Left cardiac atrium (tissue), 2 donors: ENCODE measurements around the gene PTK6. TPM values are rescaled to one million over a fixed set of nuclear protein-coding genes. Genes with fewer than 3 reads are reported as not detected.

Experiments
- total RNA-seq, 2 donors: library from RNA; stranded (reverse); fragmentation: NEBNext Ultra II Directional; extraction: Animal tissue kit (Norgen Biotek cat#: 25700); gene quantifications; one replicate each; pipeline ENCODE4 v1.2.1, GENCODE V29; 2021
- donor health status: DM: no; HTN: yes; CAD: no; lungs with severe emphysema.
- donor health status: DM: yes; HTN: yes; CAD: no.

Gene PTK6
- total RNA-seq, 2 donors from 2014 or later: 0.29 TPM; not detected in 1

Other genes starting within 250 kb of the PTK6 start
- gene COL20A1, start 244.2 kb downstream of the PTK6 start, total RNA-seq: not detected
- gene CHRNA4, start 176.0 kb downstream of the PTK6 start, total RNA-seq: under 1 TPM; 0.06 to 0.31 TPM
- gene KCNQ2, start 64.7 kb downstream of the PTK6 start, total RNA-seq: 1 to 10 TPM in 1 of 2 donors, under 1 TPM in 1; 0.91 to 2.0 TPM
- 100 to 1,000 TPM; 656 to 679 TPM for gene EEF1A2, start 38.3 kb downstream of the PTK6 start, total RNA-seq
- gene PPDPF, start 16.6 kb downstream of the PTK6 start, total RNA-seq: 100 to 1,000 TPM; 215 to 241 TPM
- not detected for gene SRMS, start 10.4 kb upstream of the PTK6 start, total RNA-seq
- under 1 TPM in 1 of 2 donors, not detected in 1; 0.08 TPM for gene FNDC11, start 16.8 kb upstream of the PTK6 start, total RNA-seq
- gene HELZ2, start 36.9 kb upstream of the PTK6 start, total RNA-seq: 10 to 100 TPM; 12.1 to 36.0 TPM
- gene GMEB2, start 89.7 kb upstream of the PTK6 start, total RNA-seq: 1 to 10 TPM; 5.7 to 7.9 TPM
- gene STMN3, start 116.0 kb upstream of the PTK6 start, total RNA-seq: 1 to 10 TPM; 6.9 to 8.4 TPM
- gene RTEL1, start 120.9 kb upstream of the PTK6 start, total RNA-seq: 10 to 100 TPM; 13.5 to 17.3 TPM
- gene TNFRSF6B, start 159.3 kb upstream of the PTK6 start, total RNA-seq: 10 to 100 TPM in 1 of 2 donors, 1 to 10 TPM in 1; 1.4 to 10.1 TPM
- 10 to 100 TPM; 36.8 to 44.9 TPM for gene ARFRP1, start 170.6 kb upstream of the PTK6 start, total RNA-seq
- gene ZGPAT, start 170.7 kb upstream of the PTK6 start, total RNA-seq: 10 to 100 TPM; 16.4 to 18.6 TPM
- 1 to 10 TPM; 3.6 to 3.7 TPM for gene LIME1, start 199.3 kb upstream of the PTK6 start, total RNA-seq
- gene SLC2A4RG, start 202.4 kb upstream of the PTK6 start, total RNA-seq: 10 to 100 TPM; 47.9 to 71.0 TPM